HepG2 (cell line): ENCODE results near the gene DYNC1LI2.

Experiments
- ZNF878 ChIP-seq: sonication (generic); formaldehyde crosslinking; IDR thresholded peaks from 2 replicates; pipeline ENCODE4 v1.8.1; 2023; ENCODE audit warnings: mild to moderate bottlenecking, missing genetic modification reagents, moderate library complexity
- TF ChIP-seq, protein P1 (sequence below): sonication (generic); formaldehyde crosslinking; IDR thresholded peaks from 2 replicates; pipeline ENCODE4 v1.5.1; 2020; ENCODE audit warnings: mild to moderate bottlenecking, missing genetic modification reagents, moderate library complexity

DNA sequence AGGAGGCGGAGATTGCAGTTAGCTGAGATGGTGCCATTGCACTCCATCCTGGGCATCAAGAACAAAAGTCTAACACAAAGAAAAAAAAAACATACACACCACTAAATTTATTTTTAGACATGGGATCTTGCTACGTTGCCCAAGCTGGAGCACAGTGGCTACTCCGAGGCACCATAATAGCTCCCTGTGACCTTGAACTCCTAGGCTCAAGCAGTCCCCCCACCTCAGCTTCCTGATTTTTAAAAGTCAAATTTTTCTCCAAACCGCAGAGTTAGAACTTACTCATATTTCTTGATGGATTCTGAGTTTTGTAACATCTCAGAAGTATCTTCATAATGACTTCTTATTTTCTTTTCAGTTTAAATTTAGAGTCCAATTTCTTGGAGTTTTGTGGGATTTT lies 58.3 kb downstream of the DYNC1LI2 start:
- TF ChIP-seq ZNF878 (CRISPR knock-in tag): no peak
- TF ChIP-seq, protein P1, sequence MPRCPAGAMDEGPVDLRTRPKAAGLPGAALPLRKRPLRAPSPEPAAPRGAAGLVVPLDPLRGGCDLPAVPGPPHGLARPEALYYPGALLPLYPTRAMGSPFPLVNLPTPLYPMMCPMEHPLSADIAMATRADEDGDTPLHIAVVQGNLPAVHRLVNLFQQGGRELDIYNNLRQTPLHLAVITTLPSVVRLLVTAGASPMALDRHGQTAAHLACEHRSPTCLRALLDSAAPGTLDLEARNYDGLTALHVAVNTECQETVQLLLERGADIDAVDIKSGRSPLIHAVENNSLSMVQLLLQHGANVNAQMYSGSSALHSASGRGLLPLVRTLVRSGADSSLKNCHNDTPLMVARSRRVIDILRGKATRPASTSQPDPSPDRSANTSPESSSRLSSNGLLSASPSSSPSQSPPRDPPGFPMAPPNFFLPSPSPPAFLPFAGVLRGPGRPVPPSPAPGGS (CRISPR knock-in tag): no peak
